TTC549 (cell line): Measurements from ENCODE around the gene ATP5ME.

Source experiments
- FAIRE-seq: peaks from 2 replicates; lab custom pipeline; 2012; peaks lifted over from hg19 to GRCh38; lab: Jason Lieb, UNC

Gene ATP5ME

GRCh38 chr4:632926-633325 lies 41.1 kb downstream of the ATP5ME start:
- FAIRE-seq: no peak

- FAIRE-seq: no peak
Measured at GRCh38 chr4:632196-632790, 41.8 kb downstream of the ATP5ME start.

- FAIRE-seq: no peak
Measured at GRCh38 chr4:630656-631055, 43.4 kb downstream of the ATP5ME start.

- no peak for FAIRE-seq
Measured at GRCh38 chr4:629915-630641, 44.0 kb downstream of the ATP5ME start.

GRCh38 chr4:629636-629914 lies 44.5 kb downstream of the ATP5ME start:
- no peak for FAIRE-seq

GRCh38 chr4:628821-629635 lies 45.0 kb downstream of the ATP5ME start:
- FAIRE-seq: no peak

GRCh38 chr4:628311-628741 lies 45.8 kb downstream of the ATP5ME start:
- no peak for FAIRE-seq

GRCh38 chr4:627347-628125 lies 46.5 kb downstream of the ATP5ME start:
- no peak for FAIRE-seq

- no peak for FAIRE-seq
Measured at GRCh38 chr4:626201-627091, 47.6 kb downstream of the ATP5ME start.

- no peak for FAIRE-seq
Measured at GRCh38 chr4:625631-626161, 48.4 kb downstream of the ATP5ME start.

GRCh38 chr4:624705-625590 lies 49.1 kb downstream of the ATP5ME start, which contains the start of gene PDE6B:
Gene PDE6B, plus strand, starts transcription at chr4:625573. Its CDS starts 54 bp downstream, at chr4:625627.
- FAIRE-seq: no peak

GRCh38 chr4:623914-624566 lies 50.0 kb downstream of the ATP5ME start:
- no peak for FAIRE-seq

GRCh38 chr4:622996-623913 lies 50.8 kb downstream of the ATP5ME start:
- FAIRE-seq: no peak
